B cell (primary cell): ENCODE data around the gene NAXD. TPM values are rescaled to one million over a fixed set of nuclear protein-coding genes. Genes with fewer than 3 reads are reported as not detected.

Source experiments
- ATAC-seq: fragments of 200-7000 bp; cut with Tn5 transposase; one replicate; pipeline ENCODE4 v1.10.0; 2021; ENCODE audit warnings: low read depth, mild to moderate bottlenecking, moderate number of reproducible peaks, moderate library complexity
- CTCF ChIA-PET: fragments of 350-600 bp; sonication (Branson Sonifier 250); formaldehyde crosslinking; loops from one replicate; lab custom pipeline; 2021; ENCODE audit warnings: antibody characterized with exemption, inconsistent platforms; lab: Charles Lee
- POLR2A ChIA-PET: fragments of 350-600 bp; sonication (Branson Sonifier 250); formaldehyde crosslinking; loops from one replicate; lab custom pipeline; 2021; ENCODE audit warnings: antibody characterized with exemption; lab: Charles Lee
- DNase-seq: peaks from one replicate; pipeline ENCODE4 v3.0.0; 2013
- H2AFZ ChIP-seq: 2 replicates; pipeline ENCODE4 v1.6.1; 2012; ENCODE audit warnings: mild to moderate bottlenecking, low read depth, low read length; ENCODE audit not compliant: insufficient read depth, poor library complexity, severe bottlenecking
- H3K27ac ChIP-seq, 2 donors: 1 replicate in 1 of 2; 2 replicates in 1 of 2; pipeline ENCODE4 v1.5.1; 2012 to 2013; ENCODE audit warnings: low read length in 2 of 2, mild to moderate bottlenecking in 2 of 2, moderate library complexity in 1 of 2
- H3K27me3 ChIP-seq, 4 experiments: fragments of 200-600 bp in 1 of 4; sonication (generic) in 1 of 4; replicated peaks in 1 of 4; 1 replicate in 2 of 4; 2 replicates in 2 of 4; pipeline versions ENCODE4 v1.6.1 to v1.7.0; 2013 to 2016; ENCODE audit warnings: low read length in 3 of 4, mild to moderate bottlenecking in 2 of 4, mixed read lengths in 1 of 4, moderate library complexity in 1 of 4; ENCODE audit not compliant: insufficient read depth in 4 of 4, control insufficient read depth in 3 of 4; ENCODE audit errors: control extremely low read depth in 1 of 4
- H3K36me3 ChIP-seq, 2 experiments: replicated peaks in 1 of 2; 1 replicate in 1 of 2; 2 replicates in 1 of 2; pipeline versions ENCODE4 v1.6.1 to v1.7.1; 2013; ENCODE audit warnings: low read length in 1 of 2; ENCODE audit not compliant: insufficient read depth in 2 of 2, control insufficient read depth in 1 of 2; ENCODE audit errors: control extremely low read depth in 1 of 2, extremely low read depth in 1 of 2
- H3K4me1 ChIP-seq, 2 donors: fragments of 200-600 bp in 1 of 2; sonication (generic) in 1 of 2; 1 replicate in 1 of 2; 2 replicates in 1 of 2; pipeline versions ENCODE4 v1.5.1 to v1.6.1; 2013 to 2017; ENCODE audit warnings: low read length in 2 of 2; ENCODE audit not compliant: control insufficient read depth in 2 of 2, insufficient read depth in 2 of 2
- H3K4me2 ChIP-seq: replicated peaks from 2 replicates; pipeline ENCODE3; 2012; ENCODE audit warnings: mild to moderate bottlenecking, low read depth, low read length; ENCODE audit not compliant: poor library complexity, severe bottlenecking
- H3K4me3 ChIP-seq, 5 experiments: fragments of 200-600 bp in 1 of 5; sonication (generic) in 1 of 5; 1 replicate in 3 of 5; 2 replicates in 2 of 5; pipeline versions ENCODE4 v1.5.1 to v1.7.0; 2011 to 2016; ENCODE audit warnings: low read length in 4 of 5, mild to moderate bottlenecking in 4 of 5, low read depth in 2 of 5, control low read depth in 1 of 5, moderate library complexity in 1 of 5; ENCODE audit not compliant: insufficient read depth in 1 of 5; ENCODE audit errors: control extremely low read depth in 1 of 5, extremely low read depth in 1 of 5
- H3K79me2 ChIP-seq: fragments of 200-600 bp; sonication (generic); one replicate; pipeline ENCODE4 v1.6.0; 2016; ENCODE audit warnings: low read length; ENCODE audit not compliant: control insufficient read depth, insufficient read depth
- H3K9ac ChIP-seq: fragments of 200-600 bp; sonication (generic); 2 replicates; pipeline ENCODE4 v1.6.1; 2017; ENCODE audit warnings: mild to moderate bottlenecking, low read length, moderate library complexity
- H3K9me3 ChIP-seq, 3 donors: one replicate each; pipeline versions ENCODE4 v1.6.1 to v1.7.1; 2013; ENCODE audit warnings: low read length in 2 of 3; ENCODE audit not compliant: control insufficient read depth in 2 of 3, insufficient read depth in 1 of 3; ENCODE audit errors: control extremely low read depth in 1 of 3
- H4K20me1 ChIP-seq: 2 replicates; pipeline ENCODE4 v1.6.0; 2012; ENCODE audit warnings: mild to moderate bottlenecking, low read length; ENCODE audit not compliant: insufficient read depth, control insufficient read depth, poor library complexity, severe bottlenecking
- H3K27ac Mint-ChIP-seq: one replicate; pipeline ENCODE4 v1.8.0; 2021; ENCODE audit warnings: mixed read lengths
- H3K27me3 Mint-ChIP-seq: one replicate; pipeline ENCODE4 v1.8.0; 2021; ENCODE audit warnings: mixed read lengths
- H3K4me1 Mint-ChIP-seq: one replicate; pipeline ENCODE4 v1.8.0; 2021; ENCODE audit warnings: mixed read lengths
- H3K4me3 Mint-ChIP-seq: one replicate; pipeline ENCODE4 v1.8.0; 2021; ENCODE audit warnings: mixed read lengths
- H3K9me3 Mint-ChIP-seq: one replicate; pipeline ENCODE4 v1.8.0; 2022; ENCODE audit warnings: mixed read lengths; ENCODE audit not compliant: insufficient read depth
- EZH2 ChIP-seq: IDR thresholded peaks from 2 replicates; pipeline ENCODE4 v1.6.1; 2012; ENCODE audit warnings: borderline replicate concordance, low read depth, mild to moderate bottlenecking, moderate library complexity, low read length; ENCODE audit not compliant: insufficient read depth, poor library complexity, severe bottlenecking
- whole genome bisulfite sequencing: methylation state at CpG from one replicate; pipeline ENCODE4 v1.1.5; 2013; ENCODE audit warnings: missing lambda C conversion rate; ENCODE audit not compliant: insufficient coverage; 5-methylcytosine and 5-hydroxymethylcytosine counted together
- intact Hi-C: fragments of 100-400 bp; cut with micrococcal nuclease; formaldehyde crosslinking; loops from one replicate; pipeline ENCODE4 v1.10.0; 2022
- polyA plus RNA-seq: library from polyadenylated mRNA; depleted of rRNA; stranded (reverse); fragments of >200 nt; gene quantifications from 2 replicates; pipeline ENCODE4 v1.2.3, GENCODE V29; 2012
- total RNA-seq, 2 donors: library from RNA; stranded (reverse); fragments of 120-200 nt in 1 of 2; gene quantifications; 1 replicate in 1 of 2; 2 replicates in 1 of 2; pipeline versions ENCODE4 v1.2.3 to v1.2.4, GENCODE V29; 2013 to 2022
- TF ChIP-seq, protein P1 (sequence below): fragments of 200-600 bp; IDR thresholded peaks from one replicate; pipeline ENCODE4 v1.8.0; 2022; ENCODE audit warnings: antibody characterized with exemption, mild to moderate bottlenecking

The NAXD gene
- total and polyA plus RNA-seq, 2 donors (not counting 1 experiment from before 2014, with no cell fraction given), result 28.4 to 33.3 TPM

- intact Hi-C loops, result no loop called here
- Mint-ChIP-seq H3K9me3 (no peaks in the 10 kb centered on the region), H3K4me3 (peak overlapping the region; percentile 67), H3K27ac (peak overlapping the region; percentile 12), H3K4me1 (peaks cover 14% of the 10 kb centered on the region), H3K27me3 (peaks cover 22% of the 10 kb centered on the region)
- peak overlapping the region in 1 of 5 experiments; percentile 2 for H3K4me3 ChIP-seq
- POLR2A ChIA-PET, result no interaction called here
- H3K27me3 ChIP-seq, result peaks cover 0 to 6% (median 0%) of the 10 kb centered on the region in 4 experiments
- 9% methylated on average over 14 of the region's 15 CpGs for WGBS
- peak; percentile 78 for ATAC-seq
- H3K27ac ChIP-seq, result no peak overlapping the region
- no peaks in the 10 kb centered on the region for H3K36me3 ChIP-seq
- peak overlapping the region; percentile 61 for H3K4me2 ChIP-seq
- H3K9me3 ChIP-seq, result no peaks in the 10 kb centered on the region
- no peaks in the 10 kb centered on the region for H3K79me2 ChIP-seq
- peak overlapping the region; percentile 26 for H3K9ac ChIP-seq
- peak; percentile 54 for DNase-seq
- peaks cover 12 to 13% of the 10 kb centered on the region in 2 donors for H3K4me1 ChIP-seq
- no peaks in the 10 kb centered on the region for H4K20me1 ChIP-seq
- CTCF ChIA-PET, result interaction anchor here (1.1 to 2.1 kb wide), 2 partner anchors 18 to 120 kb away, joined by 6 to 9 read pairs; no protein-coding TSS in a partner anchor
- peak overlapping the region; percentile 33 for H2AFZ ChIP-seq
- TF ChIP-seq, protein P1, sequence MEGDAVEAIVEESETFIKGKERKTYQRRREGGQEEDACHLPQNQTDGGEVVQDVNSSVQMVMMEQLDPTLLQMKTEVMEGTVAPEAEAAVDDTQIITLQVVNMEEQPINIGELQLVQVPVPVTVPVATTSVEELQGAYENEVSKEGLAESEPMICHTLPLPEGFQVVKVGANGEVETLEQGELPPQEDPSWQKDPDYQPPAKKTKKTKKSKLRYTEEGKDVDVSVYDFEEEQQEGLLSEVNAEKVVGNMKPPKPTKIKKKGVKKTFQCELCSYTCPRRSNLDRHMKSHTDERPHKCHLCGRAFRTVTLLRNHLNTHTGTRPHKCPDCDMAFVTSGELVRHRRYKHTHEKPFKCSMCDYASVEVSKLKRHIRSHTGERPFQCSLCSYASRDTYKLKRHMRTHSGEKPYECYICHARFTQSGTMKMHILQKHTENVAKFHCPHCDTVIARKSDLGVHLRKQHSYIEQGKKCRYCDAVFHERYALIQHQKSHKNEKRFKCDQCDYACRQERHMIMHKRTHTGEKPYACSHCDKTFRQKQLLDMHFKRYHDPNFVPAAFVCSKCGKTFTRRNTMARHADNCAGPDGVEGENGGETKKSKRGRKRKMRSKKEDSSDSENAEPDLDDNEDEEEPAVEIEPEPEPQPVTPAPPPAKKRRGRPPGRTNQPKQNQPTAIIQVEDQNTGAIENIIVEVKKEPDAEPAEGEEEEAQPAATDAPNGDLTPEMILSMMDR, result no peak
- no peak for TF ChIP-seq EZH2
Measured at GRCh38 chr13:110575322-110576069, 39.8 kb upstream of the NAXD start.

DNA sequence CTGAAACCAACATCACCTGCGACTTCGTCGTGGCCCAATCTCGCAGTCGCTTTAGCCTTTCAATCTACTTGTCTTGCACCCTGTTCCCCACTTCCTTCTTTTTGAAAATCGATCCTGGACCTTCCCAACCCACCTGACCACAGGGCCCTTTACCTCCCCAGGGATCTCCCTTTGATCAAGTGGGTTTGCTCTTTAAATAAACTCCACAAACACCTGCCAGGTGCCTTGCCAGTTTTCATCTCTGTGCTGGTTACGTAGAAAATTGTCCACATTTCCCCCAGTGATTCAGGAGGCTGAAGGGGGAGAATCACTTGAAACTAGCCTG lies 39.3 kb upstream of the NAXD start:
- H3K79me2 ChIP-seq, result no peaks in the 10 kb centered on the region
- DNase-seq (no peak), ATAC-seq (no peak)
- Mint-ChIP-seq H3K27ac (no peak overlapping the region), H3K4me1 (peaks cover 14% of the 10 kb centered on the region), H3K27me3 (peaks cover 26% of the 10 kb centered on the region), H3K4me3 (peak overlapping the region; percentile 67), H3K9me3 (no peaks in the 10 kb centered on the region)
- H3K9ac ChIP-seq, result peak overlapping the region; percentile 26
- peak overlapping the region; percentile 33 for H2AFZ ChIP-seq
- H3K27me3 ChIP-seq, result peaks cover 0 to 6% (median 0%) of the 10 kb centered on the region in 4 experiments
- H3K4me3 ChIP-seq, result peak overlapping the region in 1 of 5 experiments; percentile 2
- 12% methylated on average over 6 of the region's 7 CpGs for WGBS
- H3K27ac ChIP-seq, result no peak overlapping the region
- no peaks in the 10 kb centered on the region for H4K20me1 ChIP-seq
- H3K36me3 ChIP-seq, result no peaks in the 10 kb centered on the region
- no peak for TF ChIP-seq EZH2
- TF ChIP-seq, protein P1, result no peak
- intact Hi-C loops, result no loop called here
- ChIA-PET POLR2A (no interaction called here), CTCF (interaction anchor here (1.1 to 2.1 kb wide), 2 partner anchors 17 to 120 kb away, joined by 6 to 9 read pairs; no protein-coding TSS in a partner anchor)
- no peaks in the 10 kb centered on the region for H3K9me3 ChIP-seq
- H3K4me2 ChIP-seq, result peak overlapping the region; percentile 61
- H3K4me1 ChIP-seq, result peaks cover 12 to 13% of the 10 kb centered on the region in 2 donors
